Measurements from ENCODE around the gene RAE1.

Gene RAE1

DNA sequence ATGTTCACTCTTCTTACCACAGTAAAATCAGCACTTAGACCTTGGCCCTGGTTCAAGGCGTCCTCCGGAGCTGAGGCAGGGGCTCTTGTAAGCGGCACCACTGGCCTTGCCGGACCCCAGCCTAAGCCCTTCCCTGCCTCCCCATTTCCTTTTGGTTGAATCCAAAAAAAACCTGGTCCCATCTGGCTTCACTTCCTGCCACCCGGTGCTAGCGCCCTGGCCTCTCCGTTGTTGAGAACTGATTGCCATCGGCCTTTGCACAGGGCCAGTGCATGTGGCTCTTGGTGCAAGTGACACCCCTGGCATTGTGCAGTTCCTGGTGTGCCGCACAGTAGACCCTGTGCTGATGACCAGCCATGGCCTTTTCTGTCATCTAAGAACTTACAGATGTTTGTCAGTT is 21.1 kb downstream of the RAE1 start:
- DNase-seq (ENCODE audit: low read depth), result no peak

DNA sequence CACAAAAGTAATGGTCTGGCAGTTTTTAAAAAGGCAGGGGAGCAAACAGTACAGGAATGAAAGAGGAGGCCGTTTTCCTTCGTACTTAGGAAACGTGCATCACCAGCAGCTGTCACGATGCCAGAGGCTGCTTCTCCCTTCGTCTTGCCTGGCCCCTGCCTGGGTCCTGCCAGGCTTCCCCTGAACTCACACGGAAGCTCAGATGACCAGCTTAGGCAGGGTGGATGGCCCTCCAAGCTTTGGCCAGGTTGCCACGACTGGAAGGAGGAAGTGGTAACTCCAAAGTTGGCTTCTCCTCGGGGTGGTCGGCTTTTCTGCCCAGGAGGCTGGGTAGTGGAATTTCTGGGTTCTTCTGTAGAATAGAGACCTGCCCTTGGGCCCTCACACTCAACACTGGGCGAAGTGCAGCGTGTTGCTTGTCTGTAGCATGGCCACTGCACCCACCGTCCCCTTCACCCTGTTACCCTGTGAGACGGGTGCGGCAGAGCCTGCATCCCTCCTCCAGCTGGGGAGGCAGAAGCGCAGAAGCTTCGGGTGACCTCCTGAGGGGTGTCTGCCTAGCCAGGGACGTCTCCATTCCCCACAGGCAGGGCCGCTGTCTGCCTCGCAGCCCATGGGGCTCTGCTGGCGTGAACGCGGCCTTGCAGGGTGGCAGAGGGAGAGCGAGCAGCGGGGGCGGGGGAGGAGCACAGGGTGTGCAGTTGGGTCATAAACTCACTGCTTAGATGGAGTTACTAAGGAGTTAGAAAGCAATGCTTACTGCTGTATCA is 21.7 kb downstream of the RAE1 start:
- no peak for DNase-seq (ENCODE audit: low read depth)

DNA sequence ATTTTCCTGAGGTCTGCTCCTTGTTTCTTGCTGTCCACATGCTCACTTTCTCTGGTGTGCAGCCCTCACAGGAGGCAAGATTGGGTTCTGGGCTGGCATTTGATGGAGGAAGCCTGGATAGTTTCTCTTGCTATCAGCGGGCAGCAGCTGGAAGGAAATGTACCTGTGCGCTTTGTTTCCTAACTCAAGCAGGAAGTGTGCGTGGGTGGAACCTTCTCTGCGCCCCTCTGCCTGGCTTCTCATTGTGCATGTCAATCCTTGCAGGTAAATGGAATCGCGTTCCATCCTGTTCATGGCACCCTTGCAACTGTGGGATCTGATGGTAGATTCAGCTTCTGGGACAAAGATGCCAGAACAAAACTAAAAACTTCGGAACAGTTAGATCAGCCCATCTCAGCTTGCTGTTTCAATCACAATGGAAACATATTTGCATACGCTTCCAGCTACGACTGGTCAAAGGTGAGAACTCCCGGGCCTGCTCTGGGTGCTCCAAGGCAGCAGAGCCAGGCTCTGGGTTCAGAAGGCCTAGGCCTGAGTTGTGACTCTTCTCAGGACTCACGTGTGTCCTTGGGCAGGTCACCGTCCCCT is 23.4 kb downstream of the RAE1 start:
- no peak for DNase-seq (ENCODE audit: low read depth)

DNA sequence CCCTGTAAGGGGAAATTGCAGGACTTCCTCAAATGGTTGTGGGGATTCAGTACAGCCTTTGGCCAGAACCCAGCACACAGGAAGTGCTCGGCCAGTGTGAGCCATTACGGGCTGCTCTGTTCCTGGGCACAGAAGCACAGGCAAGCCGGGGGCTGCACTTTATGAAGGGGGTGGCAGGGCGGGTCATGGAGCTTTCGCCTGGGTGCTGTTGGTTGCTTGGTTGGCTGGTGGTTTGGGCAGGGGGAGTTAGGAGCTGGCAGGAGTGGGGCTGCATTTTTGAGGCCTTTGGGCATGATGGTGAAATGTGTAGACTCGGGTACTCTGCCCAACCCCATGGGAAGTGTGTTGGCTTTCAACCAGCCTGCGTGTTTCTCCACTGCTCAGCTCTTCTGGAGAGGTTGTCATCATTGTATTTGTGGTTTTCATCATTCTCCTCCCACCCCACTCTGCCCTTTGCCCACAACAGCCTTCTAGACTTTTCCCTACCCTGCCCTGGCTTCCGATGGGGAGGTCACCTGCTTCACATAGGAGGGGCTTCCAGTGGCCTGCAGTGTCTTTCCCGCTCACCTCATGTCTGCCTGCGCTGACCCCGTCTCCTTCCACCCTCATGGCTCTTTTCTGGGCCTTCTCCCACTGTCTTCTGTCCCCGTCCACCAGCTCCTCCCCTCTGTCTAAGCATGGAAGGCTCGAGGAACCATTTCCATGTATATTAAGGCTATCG is 24.0 kb downstream of the RAE1 start:
- DNase-seq (ENCODE audit: low read depth), result no peak

DNA sequence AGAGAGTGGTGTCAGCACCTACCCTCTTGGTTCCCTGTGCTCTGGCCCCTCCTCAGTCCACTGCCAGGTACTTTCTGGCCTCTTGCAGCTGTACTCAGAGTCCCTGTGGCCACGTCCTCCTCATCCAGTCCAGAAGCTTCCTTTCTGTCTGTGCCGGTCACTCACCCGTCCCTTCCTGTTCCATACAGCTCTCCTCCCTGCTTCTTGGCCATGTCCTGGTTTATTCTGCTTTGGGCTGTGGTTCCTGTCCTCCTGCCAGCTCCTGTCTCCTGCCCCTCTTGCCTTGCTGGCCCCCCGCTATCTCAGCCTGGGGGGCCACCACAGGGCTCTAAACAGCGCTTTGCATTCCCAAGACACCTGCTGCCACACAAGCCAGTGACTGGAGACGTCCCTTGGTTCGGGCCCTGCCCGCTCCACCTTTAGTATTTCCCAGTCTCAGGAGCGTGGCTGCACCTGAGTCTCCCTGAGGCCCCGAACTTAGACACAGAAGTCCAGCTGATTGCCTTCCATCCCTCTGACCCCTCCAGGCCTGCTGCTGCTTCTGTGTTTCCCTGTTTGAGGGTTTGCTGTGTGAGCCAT is 24.7 kb downstream of the RAE1 start:
- DNase-seq (ENCODE audit: low read depth), result no peak

DNA sequence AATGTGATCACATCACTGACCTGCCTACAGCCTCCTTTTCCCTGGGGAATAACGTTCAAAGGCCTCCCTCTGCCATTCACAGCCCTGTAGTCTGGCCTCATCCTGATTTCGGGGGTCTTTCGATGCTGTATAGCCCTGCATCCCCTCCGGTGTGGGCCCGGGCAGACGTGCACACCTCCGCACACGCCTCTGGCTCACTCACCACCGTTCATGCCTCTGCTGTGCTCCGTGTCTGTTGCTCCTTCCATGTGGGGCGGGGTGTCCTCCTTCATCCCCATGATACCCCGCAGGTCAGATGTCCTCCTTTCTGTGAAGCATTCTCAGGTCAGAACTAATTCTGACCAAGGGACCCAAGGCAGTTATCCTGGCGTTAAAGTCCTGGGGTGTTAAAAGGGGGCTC is 26.3 kb downstream of the RAE1 start:
- no peak for DNase-seq (ENCODE audit: low read depth)

DNA sequence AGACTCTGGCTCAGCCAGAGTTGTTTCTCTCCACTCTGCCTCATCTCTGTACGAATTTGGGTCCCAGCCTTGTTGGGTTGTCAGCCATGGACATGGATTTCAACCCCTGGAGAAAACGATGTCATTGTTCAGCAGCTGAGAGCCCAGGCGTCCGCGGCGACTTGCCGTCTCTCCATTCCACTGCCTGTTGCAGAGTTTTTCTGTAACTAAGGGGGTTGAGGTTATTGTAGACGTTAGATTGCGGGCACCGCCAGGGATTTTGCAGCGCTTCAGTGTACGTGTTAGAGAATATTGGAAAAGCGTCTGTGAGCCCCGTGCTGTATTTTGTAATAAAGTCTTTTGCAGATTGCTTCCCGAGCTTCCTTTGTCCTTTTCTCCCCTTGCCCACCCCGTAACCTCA is 27.1 kb downstream of the RAE1 start:
- DNase-seq (ENCODE audit: low read depth), result no peak

DNA sequence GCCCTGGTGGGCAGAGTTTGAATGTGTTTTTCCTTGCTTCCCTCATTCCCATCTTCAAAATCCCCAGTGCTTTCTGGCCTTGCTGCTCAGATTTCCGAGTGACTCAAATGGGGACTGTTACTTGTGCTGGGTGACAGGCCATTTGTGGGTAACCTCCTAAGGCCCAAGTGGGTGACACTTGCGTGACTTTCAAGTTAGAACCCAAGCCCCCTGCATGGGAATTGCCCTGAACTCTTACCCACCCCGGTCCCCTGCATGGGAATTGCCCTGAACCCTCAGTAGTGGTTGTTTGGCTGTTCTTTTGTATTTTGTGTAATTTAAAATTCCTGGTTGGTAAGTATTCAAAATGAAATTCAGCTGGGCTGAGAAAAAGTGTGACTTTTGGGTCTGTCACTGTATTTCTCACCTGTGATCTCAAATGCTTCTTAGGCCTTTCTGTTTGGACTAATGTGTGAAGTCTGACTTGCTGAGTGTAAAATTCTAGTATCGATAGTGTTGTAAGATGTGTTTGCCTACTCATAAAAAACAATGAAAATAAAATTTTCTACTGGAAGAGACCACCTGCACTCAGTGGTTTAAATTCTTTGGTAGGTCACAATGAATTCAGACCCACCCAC is 27.7 kb downstream of the RAE1 start:
- DNase-seq (ENCODE audit: low read depth), result no peak

DNA sequence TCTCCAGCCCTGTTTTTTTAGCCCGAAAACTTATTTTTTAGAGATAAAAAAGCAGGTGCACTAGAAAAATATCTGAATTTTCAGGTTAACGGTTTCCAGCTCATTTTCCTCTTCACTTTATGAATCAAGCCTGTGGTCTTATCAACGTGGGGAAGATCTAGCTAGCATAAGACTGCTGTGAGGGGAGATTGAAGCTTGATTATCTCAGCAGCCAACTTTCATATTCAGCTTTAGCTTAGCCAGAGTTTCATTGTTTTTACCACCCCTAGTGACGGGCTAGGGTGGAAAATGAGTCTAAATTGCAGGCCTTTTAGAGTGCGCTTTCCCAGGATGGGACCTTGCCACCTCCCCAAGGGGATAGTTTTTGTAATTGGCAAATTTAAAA is 28.2 kb downstream of the RAE1 start:
- no peak for DNase-seq (ENCODE audit: low read depth)

DNA sequence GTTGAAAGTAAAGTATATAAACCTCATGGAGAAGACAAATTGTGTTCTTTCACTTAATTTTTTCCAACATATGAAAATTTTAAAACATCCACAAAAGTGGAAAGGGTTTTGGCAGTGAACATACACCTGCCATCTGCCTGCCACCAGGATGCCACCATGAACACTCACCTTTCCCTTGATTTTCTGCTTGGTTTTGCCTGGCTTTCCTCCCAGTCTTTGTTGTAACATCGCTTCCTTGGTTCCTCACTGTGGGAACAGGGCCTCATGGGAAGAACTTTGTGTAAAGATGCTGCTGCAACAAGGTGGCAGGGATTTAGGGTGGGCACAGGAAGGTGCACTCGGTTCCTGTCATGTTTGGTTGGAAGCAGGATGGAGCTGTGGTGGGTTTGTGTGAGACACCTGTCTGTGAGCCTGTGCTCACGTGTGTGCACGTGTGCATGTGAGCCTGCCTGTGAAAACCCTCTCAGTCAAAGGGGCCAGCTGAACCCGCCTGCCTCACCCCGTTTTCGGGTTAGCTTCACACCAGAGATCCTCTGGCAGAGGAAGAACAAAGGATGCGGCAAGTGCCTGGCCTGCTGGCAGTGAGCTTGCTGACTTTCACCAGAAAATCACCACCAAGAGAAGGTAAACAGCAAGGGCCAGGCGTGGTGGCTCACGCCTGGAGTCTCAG is 29.2 kb downstream of the RAE1 start:
- no peak for DNase-seq (ENCODE audit: low read depth)

DNA sequence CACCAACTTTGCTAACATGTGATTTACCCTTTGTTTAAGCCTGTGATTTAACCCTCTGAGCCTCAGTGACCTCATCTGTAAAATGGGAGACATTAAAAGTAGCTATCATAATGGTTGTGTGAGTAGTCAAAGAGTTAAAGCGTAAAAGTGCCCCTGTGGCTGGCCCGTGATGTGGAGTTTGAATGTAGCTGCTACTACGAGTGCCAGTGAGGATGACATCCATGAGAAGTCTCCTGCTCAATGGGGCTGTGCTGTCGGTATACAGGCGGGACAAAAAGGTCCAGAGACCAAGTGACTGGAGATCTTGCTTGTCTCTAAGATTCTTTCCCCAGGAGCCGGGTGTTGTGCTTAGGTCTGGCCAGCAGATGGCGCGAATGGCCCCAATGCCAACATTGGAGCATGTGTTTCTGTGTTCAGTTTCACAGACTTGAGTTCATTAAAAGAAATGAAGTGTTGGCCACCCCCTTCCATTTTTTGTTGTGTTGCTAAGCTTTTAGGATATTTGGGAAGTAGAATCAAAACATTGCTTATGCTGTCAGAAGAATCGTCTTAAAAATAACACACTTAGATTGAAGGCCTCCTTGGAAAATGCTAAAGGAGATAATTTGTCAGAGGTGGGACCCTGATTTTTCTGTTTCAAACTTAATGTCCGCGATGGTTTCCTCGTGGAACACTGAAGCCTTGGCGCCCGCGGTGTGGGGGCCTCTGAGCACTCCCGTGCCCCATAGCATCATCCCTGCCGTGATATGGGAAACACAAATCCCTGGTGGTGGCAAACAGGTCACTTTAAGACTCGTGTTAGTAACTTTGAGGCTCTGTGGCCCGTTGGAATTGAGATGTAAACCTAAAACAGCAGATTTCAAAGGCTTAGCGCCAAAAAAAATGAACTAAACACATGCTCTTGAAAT is 30.8 kb downstream of the RAE1 start:
- DNase-seq (ENCODE audit: low read depth), result peak; percentile 70

DNA sequence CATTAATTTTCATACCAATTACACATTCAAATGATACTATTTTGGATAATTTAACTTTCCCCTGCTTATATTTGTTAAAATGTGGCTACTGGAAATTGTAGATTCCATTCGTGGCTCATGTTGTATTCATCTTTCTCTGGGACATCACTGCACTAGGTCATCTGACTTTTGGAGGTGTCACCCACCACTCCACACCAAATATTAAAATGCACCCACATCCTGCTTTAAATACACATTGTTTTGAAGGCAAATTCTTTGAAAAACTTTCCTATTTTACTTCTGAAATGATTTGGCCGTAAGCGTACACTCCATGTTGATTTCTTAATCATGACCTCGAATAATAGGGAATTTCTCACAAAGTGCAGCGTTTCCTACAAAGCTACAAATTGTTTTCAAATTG is 31.5 kb downstream of the RAE1 start:
- no peak for DNase-seq (ENCODE audit: low read depth)

DNA sequence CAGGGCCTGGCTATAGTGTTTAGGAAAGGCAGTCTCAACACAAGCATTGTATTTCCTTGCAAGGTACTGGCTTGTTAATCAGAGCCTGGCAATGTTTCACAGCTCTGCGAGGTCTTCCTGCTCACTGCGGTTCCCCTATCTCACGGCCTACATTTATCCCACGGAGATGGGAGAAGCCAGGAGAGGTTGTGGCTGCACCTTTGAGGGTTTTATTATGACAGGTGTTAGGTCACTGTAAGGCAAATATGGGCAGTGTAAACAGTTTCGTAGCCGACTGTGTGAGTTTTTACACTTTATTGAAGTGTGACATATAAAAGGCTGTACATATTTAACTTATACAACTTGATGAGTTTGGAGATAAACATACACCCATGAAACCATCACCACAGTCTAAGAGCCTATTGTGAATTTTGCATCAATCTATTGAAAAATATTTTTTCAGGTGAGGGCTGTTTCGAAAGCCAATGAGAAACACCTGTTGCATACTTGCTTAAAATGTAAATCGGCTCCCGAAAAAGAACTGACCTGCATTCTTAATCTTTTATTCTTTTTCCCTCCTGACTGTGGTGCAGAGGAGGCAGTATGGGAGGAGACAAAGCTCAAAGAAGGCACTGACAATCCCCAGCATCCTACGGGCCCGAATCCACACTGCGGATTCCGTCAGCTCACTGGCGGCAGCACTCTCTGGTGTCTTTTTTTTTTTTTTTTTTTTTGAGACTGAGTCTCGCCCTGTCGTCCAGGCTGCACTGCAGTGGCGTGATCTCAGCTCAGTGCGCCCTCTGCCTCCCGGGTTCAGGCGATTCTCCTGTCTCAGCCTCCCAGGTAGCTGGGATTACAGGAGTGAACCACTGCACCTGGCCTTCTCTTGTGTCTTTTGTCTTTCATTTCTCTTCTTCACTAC is 32.6 kb downstream of the RAE1 start:
- no peak for DNase-seq (ENCODE audit: low read depth)

DNA sequence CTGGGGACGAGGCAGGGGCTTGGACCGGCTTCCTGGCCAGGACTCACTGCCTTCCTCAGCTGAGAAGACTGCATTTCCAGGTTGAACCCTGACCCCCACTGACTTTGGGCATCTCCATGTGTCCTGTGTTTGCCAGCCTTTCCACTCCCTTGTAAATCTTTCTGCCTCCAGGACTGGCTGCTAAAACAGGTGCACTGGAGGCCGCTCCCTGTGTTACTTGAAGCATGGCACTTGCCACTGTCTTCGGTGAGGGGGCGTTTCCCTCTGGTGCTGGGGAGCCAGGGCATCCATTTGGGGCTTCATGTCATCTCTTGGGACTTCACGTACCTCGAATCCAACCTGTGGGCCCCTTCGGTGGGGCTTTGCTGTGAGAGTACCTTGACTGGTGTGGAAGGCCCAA is 33.4 kb downstream of the RAE1 start:
- no peak for DNase-seq (ENCODE audit: low read depth)

DNA sequence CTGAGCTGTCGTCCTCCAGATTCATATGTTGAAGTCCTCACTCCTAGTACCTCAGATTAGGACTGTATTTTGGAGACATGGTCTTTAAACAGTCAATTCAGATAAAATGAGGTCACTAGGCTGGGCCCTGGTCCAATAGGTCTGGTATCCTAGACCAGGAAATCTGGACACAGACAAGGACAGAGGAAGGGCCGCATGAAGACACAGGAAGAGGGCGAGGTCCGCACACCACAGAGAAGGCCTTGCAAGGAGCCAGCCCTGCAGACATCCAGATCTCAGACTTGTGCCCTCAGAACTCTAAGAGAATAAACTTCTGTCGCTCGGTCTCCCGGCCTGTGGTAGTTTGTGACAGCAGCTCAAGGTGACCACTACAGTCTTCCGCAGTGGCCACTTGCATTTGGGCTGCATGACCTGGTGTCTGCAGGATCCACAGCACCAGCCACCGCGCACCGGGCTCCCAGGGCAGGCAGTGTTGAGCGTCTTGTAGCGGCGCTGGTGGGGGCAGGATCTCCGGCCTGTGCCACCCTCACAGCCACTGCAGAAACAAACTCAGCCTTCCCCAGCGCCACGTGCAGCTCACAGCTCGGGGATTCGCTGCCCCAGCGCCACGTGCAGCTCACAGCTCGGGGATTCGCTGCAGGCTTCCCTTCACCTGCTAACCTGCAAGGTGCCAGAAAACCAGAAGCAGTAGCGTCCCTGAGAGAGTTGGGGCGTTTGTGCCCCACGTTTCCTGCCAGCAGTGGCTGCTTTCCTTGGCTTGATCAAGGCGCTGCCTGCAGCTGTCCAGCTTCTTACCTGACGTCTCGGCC is 34.1 kb downstream of the RAE1 start:
- DNase-seq (ENCODE audit: low read depth), result no peak

DNA sequence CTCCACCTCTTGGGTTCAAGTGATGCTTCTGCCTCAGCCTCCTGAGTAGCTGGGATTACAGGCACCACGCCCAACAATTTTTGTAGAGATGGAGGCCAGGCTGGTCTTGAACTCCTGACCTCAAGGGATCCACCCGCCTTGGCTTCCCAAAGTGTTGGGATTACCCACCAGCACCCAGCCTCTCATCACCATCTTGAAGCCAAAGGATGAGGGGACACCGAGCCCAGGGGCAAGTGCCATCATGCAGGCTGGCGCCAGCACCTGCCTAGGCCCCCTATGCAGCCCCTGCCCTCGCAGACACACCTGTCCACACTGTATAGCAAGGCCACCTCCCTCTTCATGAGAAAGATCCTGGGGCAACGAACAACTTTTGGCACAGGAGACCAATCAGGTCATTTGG is 34.9 kb downstream of the RAE1 start:
- no peak for DNase-seq (ENCODE audit: low read depth)

DNA sequence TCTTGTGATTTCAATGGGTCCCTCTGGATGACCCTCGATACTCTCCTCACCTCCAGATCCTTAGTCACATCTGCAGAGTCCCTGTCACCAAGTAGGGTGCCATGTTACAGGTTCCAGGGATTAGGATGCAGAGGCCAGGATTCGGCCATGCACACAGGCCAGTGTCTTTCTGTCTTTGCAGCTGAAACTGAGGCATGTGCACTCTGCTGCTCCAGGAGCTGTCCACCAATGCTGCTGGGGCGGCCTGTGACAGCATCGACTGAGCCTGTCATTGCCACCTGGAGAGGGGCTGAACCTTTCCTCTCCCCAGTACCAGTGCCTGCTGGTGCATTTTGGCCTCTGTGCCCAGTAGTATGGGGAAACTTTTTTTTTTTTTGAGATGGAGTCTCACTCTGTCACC is 35.7 kb downstream of the RAE1 start:
- DNase-seq (ENCODE audit: low read depth), result no peak

DNA sequence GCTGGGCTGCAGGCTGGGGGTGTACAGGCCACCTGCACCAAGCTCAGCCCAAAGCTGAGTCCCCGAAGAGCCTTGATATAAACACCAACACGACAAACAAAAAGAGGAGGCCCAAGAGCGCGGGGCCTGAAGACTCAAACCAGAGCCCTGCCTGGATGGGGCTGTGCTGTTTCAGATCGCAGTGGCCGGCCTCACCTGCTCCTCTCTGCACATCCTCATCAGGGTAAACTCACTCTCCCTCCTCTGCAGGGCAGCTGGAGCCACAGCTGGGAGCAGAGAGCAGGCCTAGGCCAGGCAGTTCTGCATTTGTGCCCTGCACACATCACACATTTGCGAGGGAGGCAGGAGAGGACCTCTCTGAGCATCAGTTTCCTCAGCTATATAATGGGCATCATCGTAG is 36.4 kb downstream of the RAE1 start:
- DNase-seq (ENCODE audit: low read depth), result no peak

DNA sequence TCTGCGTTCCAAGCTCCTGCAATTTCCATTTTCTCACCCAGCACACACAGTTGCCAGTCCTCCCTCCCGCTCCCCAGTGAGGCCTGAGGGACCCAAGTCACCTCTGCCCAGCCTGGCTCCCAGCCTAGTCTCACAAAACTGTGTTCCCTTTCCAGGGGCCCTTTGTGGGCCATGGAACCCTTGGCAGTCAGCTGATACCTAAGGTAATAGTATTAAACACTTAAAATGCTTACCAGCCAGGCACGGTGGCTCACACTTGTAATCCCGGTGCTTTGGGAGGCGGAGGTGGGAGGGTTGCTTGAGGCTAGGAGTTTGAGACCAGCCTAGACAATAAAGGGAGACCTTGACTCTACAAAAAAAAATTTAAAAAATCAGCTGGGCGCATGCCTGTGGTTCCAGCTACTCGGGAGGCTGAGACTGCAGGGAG is 36.9 kb downstream of the RAE1 start:
- no peak for DNase-seq (ENCODE audit: low read depth)
